A673 (cell line): ENCODE measurements around the gene FFAR1. TPM values are rescaled to one million over a fixed set of nuclear protein-coding genes. Genes with fewer than 3 reads are reported as not detected.

Experiments
- BruUV-seq: library from RNA; stranded (reverse); fragments of 400-500 nt; replicated peaks from 2 replicates; lab custom pipeline; 2021; lab: Mats Ljungman, UMichigan
- CTCF ChIA-PET: fragments of 300-600 bp; sonication (Branson Sonifier 250); formaldehyde crosslinking; loops from one replicate; lab custom pipeline; 2022; ENCODE audit warnings: antibody characterized with exemption; lab: Charles Lee
- POLR2A ChIA-PET: fragments of 300-600 bp; sonication (Branson Sonifier 250); formaldehyde crosslinking; loops from one replicate; lab custom pipeline; 2022; ENCODE audit warnings: antibody characterized with exemption; ENCODE audit not compliant: low non-redundant PET; lab: Charles Lee
- DNase-seq: peaks from one replicate; pipeline ENCODE4 v3.0.0-alpha.2; 2015; ENCODE audit warnings: low spot score
- H3K27ac ChIP-seq: fragments of 200-600 bp; sonication (generic); 2 replicates; pipeline ENCODE4 v1.5.1; 2016; ENCODE audit warnings: mixed run types, low read depth, mild to moderate bottlenecking, mixed read lengths, antibody characterized with exemption, low read length; ENCODE audit not compliant: poor library complexity, severe bottlenecking
- H3K27me3 ChIP-seq: fragments of 200-600 bp; sonication (generic); replicated peaks from 2 replicates; pipeline ENCODE4 v1.6.1; 2017; ENCODE audit warnings: mixed run types, low read depth, mild to moderate bottlenecking, mixed read lengths, antibody characterized with exemption, low read length; ENCODE audit not compliant: insufficient read depth, poor library complexity
- H3K36me3 ChIP-seq: fragments of 200-600 bp; sonication (generic); 2 replicates; pipeline ENCODE4 v1.6.1; 2016; ENCODE audit warnings: mixed run types, mild to moderate bottlenecking, mixed read lengths, antibody characterized with exemption, low read length; ENCODE audit not compliant: insufficient read depth, poor library complexity, severe bottlenecking
- H3K4me1 ChIP-seq: fragments of 200-600 bp; sonication (generic); 2 replicates; pipeline ENCODE4 v1.6.1; 2017; ENCODE audit warnings: mixed run types, mild to moderate bottlenecking, mixed read lengths, antibody characterized with exemption, low read length; ENCODE audit not compliant: insufficient read depth, poor library complexity, severe bottlenecking
- H3K4me3 ChIP-seq: fragments of 200-600 bp; sonication (generic); 2 replicates; pipeline ENCODE4 v1.5.1; 2016; ENCODE audit warnings: low read depth, mixed run types, mild to moderate bottlenecking, mixed read lengths, low read length; ENCODE audit not compliant: poor library complexity, severe bottlenecking
- H3K9me3 ChIP-seq: fragments of 200-600 bp; sonication (generic); 2 replicates; pipeline ENCODE4 v1.6.1; 2016; ENCODE audit warnings: mixed run types, low read depth, mild to moderate bottlenecking, mixed read lengths, antibody characterized with exemption, low read length; ENCODE audit not compliant: poor library complexity, severe bottlenecking
- CTCF ChIP-seq: fragments of 300-800, 200-600 bp; sonication (generic); conservative IDR thresholded peaks from 2 replicates; pipeline ENCODE4 v1.5.1; 2017; ENCODE audit warnings: low read depth, mild to moderate bottlenecking, antibody characterized with exemption, low read length, moderate library complexity, mixed read lengths
- EZH2 ChIP-seq: fragments of 200-600 bp; sonication (generic); IDR thresholded peaks from 2 replicates; pipeline ENCODE4 v1.6.1; 2017; ENCODE audit warnings: borderline replicate concordance, low read depth, mild to moderate bottlenecking, mixed read lengths, antibody characterized with exemption, low read length; ENCODE audit not compliant: poor library complexity, severe bottlenecking
- intact Hi-C: fragments of 100-400 bp; cut with micrococcal nuclease; formaldehyde crosslinking; loops from one replicate; pipeline ENCODE4 v1.10.0; 2022; ENCODE audit not compliant: unreplicated experiment
- total RNA-seq: library from RNA; stranded (reverse); gene quantifications from 2 replicates; pipeline ENCODE4 v1.2.3, GENCODE V29; 2021

FFAR1 gene
- total RNA-seq, 1 experiment from 2014 or later, result not detected

- TF ChIP-seq CTCF, result no peak
- no peak for TF ChIP-seq EZH2
- no TSS peak for BruUV-seq
- ChIA-PET POLR2A (no interaction called here), CTCF (interaction anchor here (0.6 to 2.3 kb wide), 3 partner anchors 115 to 607 kb away, joined by 3 to 23 read pairs (median 3); no protein-coding TSS in a partner anchor)
- no peaks in the 10 kb centered on the region for H3K9me3 ChIP-seq
- intact Hi-C loops, result loop anchor here (2.0 to 10.0 kb wide), 2 partner anchors 115 to 291 kb away; partner anchors contain the start of genes COX6B1 and ETV2
- H3K4me1 ChIP-seq, result peaks cover 27% of the 10 kb centered on the region
- no peak overlapping the region for H3K4me3 ChIP-seq
- no peaks in the 10 kb centered on the region for H3K27me3 ChIP-seq
- H3K27ac ChIP-seq, result no peak overlapping the region
- DNase-seq, result no peak
- H3K36me3 ChIP-seq, result no peaks in the 10 kb centered on the region
These were observed 5.9 kb downstream of the FFAR1 start for GRCh38 chr19:35353635-35354034.

GRCh38 chr19:35354898-35355297 lies 7.2 kb downstream of the FFAR1 start:
- Histone ChIP-seq H3K27ac (no peak overlapping the region), H3K4me3 (no peak overlapping the region), H3K9me3 (no peaks in the 10 kb centered on the region), H3K4me1 (peaks cover 27% of the 10 kb centered on the region), H3K27me3 (no peaks in the 10 kb centered on the region), H3K36me3 (no peaks in the 10 kb centered on the region)
- CTCF ChIA-PET, result no interaction called here
- TF ChIP-seq EZH2 (no peak), CTCF (no peak)
- intact Hi-C loops, result loop anchor here (10.0 kb wide), 1 partner anchor 290 kb away; the partner anchor contains the start of genes COX6B1 and ETV2
- BruUV-seq, result no TSS peak
- POLR2A ChIA-PET, result no interaction called here
- no peak for DNase-seq

GRCh38 chr19:35355791-35356460 lies 8.2 kb downstream of the FFAR1 start:
- CTCF ChIA-PET, result interaction anchor here (0.6 kb wide), 1 partner anchor 32 kb away, joined by 5 read pairs; no protein-coding TSS in a partner anchor
- no peak for DNase-seq
- H3K4me1 ChIP-seq, result peaks cover 27% of the 10 kb centered on the region
- no TSS peak for BruUV-seq
- intact Hi-C loops, result loop anchor here (10.0 kb wide), 1 partner anchor 289 kb away; the partner anchor contains the start of genes COX6B1 and ETV2
- no peaks in the 10 kb centered on the region for H3K36me3 ChIP-seq
- TF ChIP-seq EZH2, result no peak
- no peak for TF ChIP-seq CTCF
- H3K9me3 ChIP-seq, result no peaks in the 10 kb centered on the region
- H3K4me3 ChIP-seq, result no peak overlapping the region
- no peak overlapping the region for H3K27ac ChIP-seq
- POLR2A ChIA-PET, result no interaction called here
- H3K27me3 ChIP-seq, result no peaks in the 10 kb centered on the region
